Measurements from ENCODE around the gene RPS19.

- TF ChIP-seq CTCF (IDR thresholded peaks at IDR 0.05) (peak in 2 of 6 experiments; percentile 14 to 34), POLR2A (IDR thresholded peaks at IDR 0.05) (peak in 2 of 4 donors; percentile 67 to 82)
Observed at GRCh38 chr19:41883821-41884733, 24.0 kb downstream of the RPS19 start.

Data from esophagus squamous epithelium (tissue), 4 donors.